H1 (cell line): Measurements from ENCODE around the gene WNK2.

Source experiments
- POLR2AphosphoS5 ChIP-seq: IDR thresholded peaks from 2 replicates; pipeline ENCODE4 v1.6.1; 2011; ENCODE audit warnings: low read depth, low read length
- TF ChIP-seq, protein P1 (sequence below), 3 experiments: IDR thresholded peaks; 1 replicate in 2 of 3; 2 replicates in 1 of 3; pipeline versions ENCODE4 v1.5.1 to v1.6.1; 2011; ENCODE audit warnings: low read length in 3 of 3, mild to moderate bottlenecking in 3 of 3, inconsistent platforms in 2 of 3, low read depth in 1 of 3, moderate library complexity in 1 of 3; ENCODE audit not compliant: insufficient read depth in 1 of 3; ENCODE audit errors: control extremely low read depth in 1 of 3
- TF ChIP-seq, protein P2 (sequence below): IDR thresholded peaks from 2 replicates; pipeline ENCODE4 v1.6.1; 2012; ENCODE audit warnings: inconsistent platforms

- TF ChIP-seq, protein P1, sequence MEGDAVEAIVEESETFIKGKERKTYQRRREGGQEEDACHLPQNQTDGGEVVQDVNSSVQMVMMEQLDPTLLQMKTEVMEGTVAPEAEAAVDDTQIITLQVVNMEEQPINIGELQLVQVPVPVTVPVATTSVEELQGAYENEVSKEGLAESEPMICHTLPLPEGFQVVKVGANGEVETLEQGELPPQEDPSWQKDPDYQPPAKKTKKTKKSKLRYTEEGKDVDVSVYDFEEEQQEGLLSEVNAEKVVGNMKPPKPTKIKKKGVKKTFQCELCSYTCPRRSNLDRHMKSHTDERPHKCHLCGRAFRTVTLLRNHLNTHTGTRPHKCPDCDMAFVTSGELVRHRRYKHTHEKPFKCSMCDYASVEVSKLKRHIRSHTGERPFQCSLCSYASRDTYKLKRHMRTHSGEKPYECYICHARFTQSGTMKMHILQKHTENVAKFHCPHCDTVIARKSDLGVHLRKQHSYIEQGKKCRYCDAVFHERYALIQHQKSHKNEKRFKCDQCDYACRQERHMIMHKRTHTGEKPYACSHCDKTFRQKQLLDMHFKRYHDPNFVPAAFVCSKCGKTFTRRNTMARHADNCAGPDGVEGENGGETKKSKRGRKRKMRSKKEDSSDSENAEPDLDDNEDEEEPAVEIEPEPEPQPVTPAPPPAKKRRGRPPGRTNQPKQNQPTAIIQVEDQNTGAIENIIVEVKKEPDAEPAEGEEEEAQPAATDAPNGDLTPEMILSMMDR (IDR thresholded peaks at IDR 0.05; ENCODE audit: control extremely low read depth in 1 of 3, insufficient read depth in 1 of 3, low read depth in 1 of 3, low read length in 3 of 3), result no peak
- TF ChIP-seq, protein P2, sequence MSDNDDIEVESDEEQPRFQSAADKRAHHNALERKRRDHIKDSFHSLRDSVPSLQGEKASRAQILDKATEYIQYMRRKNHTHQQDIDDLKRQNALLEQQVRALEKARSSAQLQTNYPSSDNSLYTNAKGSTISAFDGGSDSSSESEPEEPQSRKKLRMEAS, result no peak
- TF ChIP-seq POLR2AphosphoS5, result no peak
These were observed 36.7 kb downstream of the WNK2 start for GRCh38 chr9:93220627-93221026.
